ENCODE results near the gene SLC17A7. TPM values are rescaled to one million over a fixed set of nuclear protein-coding genes. Genes with fewer than 3 reads are reported as not detected.
A peak's percentile ranks its signal among the peaks of the same experiment; 100 is the strongest.

The SLC17A7 gene
- total and polyA plus RNA-seq, 2 of the 8 experiments (the other 6 are each of a cell fraction or from before 2014, with no cell fraction given) = 2.7 to 3.0 TPM

- no peak for TF ChIP-seq RAD21 (IDR thresholded peaks at IDR 0.05 in 1 of 2, conservative IDR thresholded peaks at IDR 0.05 in 1 of 2; ENCODE audit: low read depth in 2 of 2, low read length in 2 of 2)
- no peak for TF ChIP-seq HDAC2 (IDR thresholded peaks at IDR 0.05; ENCODE audit: borderline replicate concordance in 1 of 2, low read depth in 2 of 2, low read length in 2 of 2)
- TF ChIP-seq KDM1A (IDR thresholded peaks at IDR 0.05; ENCODE audit: borderline replicate concordance, low read length) = no peak
- TF ChIP-seq FOSL1 (IDR thresholded peaks at IDR 0.05; ENCODE audit: insufficient read depth, low read depth, low read length) = no peak
- no peak for TF ChIP-seq TEAD4 (IDR thresholded peaks at IDR 0.05; ENCODE audit: low read depth, low read length)
- TF ChIP-seq RFX5 (IDR thresholded peaks at IDR 0.05; ENCODE audit: borderline replicate concordance, low read depth, low read length) = no peak
- TF ChIP-seq ATF2 (IDR thresholded peaks at IDR 0.05; ENCODE audit: low read length) = 0 out of 2 replicates have a peak, but pooled peaks have one; percentile 58
- TF ChIP-seq EZH2 (IDR thresholded peaks at IDR 0.05; ENCODE audit: low read depth, low read length, severe bottlenecking) = no peak
- TF ChIP-seq RNF2 (IDR thresholded peaks at IDR 0.05; ENCODE audit: borderline replicate concordance, low read depth, low read length, missing control alignments, poor library complexity, severe bottlenecking) = no peak
- peak; percentile 40; the same call in 1 of the 2 replicates for TF ChIP-seq KDM5A (IDR thresholded peaks at IDR 0.05; ENCODE audit: low read length)
- TF ChIP-seq SP1 (IDR thresholded peaks at IDR 0.05; ENCODE audit: low read depth, low read length) = peak; percentile 45; the same call in 1 of the 2 replicates
- TF ChIP-seq SAP30 (IDR thresholded peaks at IDR 0.05; ENCODE audit: insufficient read depth, insufficient replicate concordance, low read length) = peak; percentile 73
- no peak for TF ChIP-seq SIX5 (IDR thresholded peaks at IDR 0.05; ENCODE audit: low read depth, low read length)
- 0 out of 2 replicates have a peak, but pooled peaks have one; percentile 33 for TF ChIP-seq CREB1 (IDR thresholded peaks at IDR 0.05)
- peak; percentile 88 for TF ChIP-seq POLR2AphosphoS5 (IDR thresholded peaks at IDR 0.05; ENCODE audit: low read depth, low read length)
- TF ChIP-seq GTF2F1 (IDR thresholded peaks at IDR 0.05; ENCODE audit: borderline replicate concordance, low read depth, low read length) = no peak
- no peak for TF ChIP-seq SRF (IDR thresholded peaks at IDR 0.05; ENCODE audit: low read depth, low read length)
- TF ChIP-seq SIRT6 (IDR thresholded peaks at IDR 0.05; ENCODE audit: low read length) = no peak
- TF ChIP-seq YY1 (IDR thresholded peaks at IDR 0.05; ENCODE audit: low read depth, low read length) = no peak
- no peak for TF ChIP-seq JUND (IDR thresholded peaks at IDR 0.05; ENCODE audit: low read length)
- TF ChIP-seq RBBP5 (IDR thresholded peaks at IDR 0.05; ENCODE audit: borderline replicate concordance, low read depth, low read length) = 0 out of 2 replicates have a peak, but pooled peaks have one; percentile 44
- TF ChIP-seq TBP (IDR thresholded peaks at IDR 0.05; ENCODE audit: low read depth, low read length) = peak; percentile 60
Observed at GRCh38 chr19:49451430-49452181, 10.3 kb upstream of the SLC17A7 start, which contains the start of gene PIH1D1 (continued).
